ENCODE data around the gene SLC29A1. TPM values are rescaled to one million over a fixed set of nuclear protein-coding genes. Genes with fewer than 3 reads are reported as not detected.
A peak's percentile ranks its signal among the peaks of the same experiment; 100 is the strongest.

Gene SLC29A1
- total and polyA plus RNA-seq, 8 donors: 22.4 to 48.2 (median 28.5) TPM

GRCh38 chr6:44255871-44256774, 32.7 kb downstream of the SLC29A1 start:
- intact Hi-C loops (cut with DNase I): no loop called here
- Histone ChIP-seq H3K4me3 (peak overlapping the region; percentile 85 to 86), H3K27ac (peak overlapping the region; percentile 87 to 94), H3K27me3 (no peaks in the 10 kb centered on the region), H3K36me3 (peaks cover 0 to 72% of the 10 kb centered on the region in 2 donors), H3K9me3 (no peaks in the 10 kb centered on the region), H3K4me1 (peaks cover 13 to 65% of the 10 kb centered on the region in 2 donors)
- no peak for TF ChIP-seq CTCF (IDR thresholded peaks at IDR 0.05)
- DNase-seq (peak in 1 of 4 donors; percentile 47), ATAC-seq (peak; percentile 32)

GRCh38 chr6:44256775-44257024, 33.3 kb downstream of the SLC29A1 start:
- Histone ChIP-seq H3K4me1 (peaks cover 13 to 66% of the 10 kb centered on the region in 2 donors), H3K27ac (peak overlapping the region; percentile 87 to 94), H3K27me3 (no peaks in the 10 kb centered on the region), H3K36me3 (peaks cover 0 to 72% of the 10 kb centered on the region in 2 donors), H3K9me3 (no peaks in the 10 kb centered on the region), H3K4me3 (peak overlapping the region; percentile 85 to 86)
- DNase-seq (no peak), ATAC-seq (no peak)
- intact Hi-C loops (cut with DNase I): no loop called here
- TF ChIP-seq CTCF (IDR thresholded peaks at IDR 0.05): no peak

- peak; percentile 76 to 91 (median 82) for DNase-seq
- peak; percentile 85 for ATAC-seq
- peak; percentile 71 to 79 for TF ChIP-seq CTCF (IDR thresholded peaks at IDR 0.05)
Observed at GRCh38 chr6:44257025-44257752, 33.8 kb downstream of the SLC29A1 start, which contains the start of gene SLC35B2. TSS of gene SLC35B2 (minus strand) at chr6:44257528. CDS start at chr6:44257410, 118 bp downstream.

GRCh38 chr6:44257753-44258324, 34.4 kb downstream of the SLC29A1 start:
- ATAC-seq: no peak
- DNase-seq: no peak
- Histone ChIP-seq H3K36me3 (peaks cover 0 to 70% of the 10 kb centered on the region in 2 donors), H3K9me3 (no peaks in the 10 kb centered on the region), H3K4me3 (peak overlapping the region; percentile 85 to 86), H3K27me3 (no peaks in the 10 kb centered on the region), H3K4me1 (peaks cover 21 to 66% of the 10 kb centered on the region in 2 donors), H3K27ac (peak overlapping the region; percentile 87 to 94)
- TF ChIP-seq CTCF (IDR thresholded peaks at IDR 0.05): no peak
- intact Hi-C loops (cut with DNase I): no loop called here

More at GRCh38 chr6:44257025-44257752, 33.8 kb downstream of the SLC29A1 start, which contains the start of gene SLC35B2:
- peak within 1 kb of the TSS; percentile 87 to 94 for H3K27ac ChIP-seq
- H3K4me3 ChIP-seq: peak within 1 kb of the TSS; percentile 85 to 86
- intact Hi-C loops (cut with DNase I): no loop called here
- no peaks in the 10 kb centered on the region for H3K9me3 ChIP-seq
- peaks cover 14 to 66% of the 10 kb centered on the region in 2 donors for H3K4me1 ChIP-seq
- peaks cover 0 to 72% of the 10 kb centered on the region in 2 donors for H3K36me3 ChIP-seq
- no peaks in the 10 kb centered on the region for H3K27me3 ChIP-seq
